Measurements from ENCODE around the gene APOO. TPM values are rescaled to one million over a fixed set of nuclear protein-coding genes. Genes with fewer than 3 reads are reported as not detected.

Gene APOO
- total and polyA plus RNA-seq, 2 of the 13 experiments (the other 11 are each of a cell fraction or from before 2014, with no cell fraction given), result 9.7 to 22.1 TPM

DNA sequence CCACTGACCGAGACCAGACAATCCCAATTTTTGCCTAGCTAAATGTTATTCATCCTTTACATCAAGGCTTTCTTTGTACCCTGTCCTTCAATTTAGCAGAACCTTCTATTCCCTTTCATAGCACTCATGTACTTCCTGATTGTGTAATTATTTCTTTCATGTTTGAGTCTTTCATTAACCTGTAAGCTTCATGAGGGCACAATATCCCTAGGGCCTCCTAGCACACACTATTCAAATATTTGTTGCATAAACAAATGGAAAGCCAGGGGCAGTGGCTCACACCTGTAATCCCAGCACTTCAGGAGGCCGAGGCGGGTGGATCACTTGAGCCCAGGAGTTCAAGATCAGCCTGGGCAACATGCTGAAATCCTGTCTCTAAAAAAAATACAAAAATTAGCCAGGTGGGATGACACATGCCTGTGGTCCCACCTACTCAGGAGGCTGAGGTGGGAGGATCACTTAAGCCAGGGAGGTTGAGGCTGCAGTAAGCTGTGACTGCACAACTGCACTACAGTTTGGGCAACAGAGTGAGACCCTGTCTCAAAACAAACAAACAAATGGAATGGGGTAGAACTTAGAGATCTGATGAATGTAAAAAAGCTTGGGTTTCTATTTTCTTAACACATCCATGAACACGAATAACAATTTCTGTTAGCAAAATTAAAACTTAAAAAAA lies 65.8 kb downstream of the APOO start (continued):
- TF ChIP-seq ZNF749 (CRISPR knock-in tag; IDR thresholded peaks at IDR 0.05; ENCODE audit: borderline replicate concordance) (no peak), ZFP36L1 (CRISPR knock-in tag; IDR thresholded peaks at IDR 0.05) (no peak), EP300 (IDR thresholded peaks at IDR 0.05; ENCODE audit: low read depth in 2 of 2, low read length in 2 of 2) (peak in 1 of 2 experiments; percentile 90; a peak in 2 of 4 replicates), EP300 (CRISPR knock-in tag; IDR thresholded peaks at IDR 0.05; ENCODE audit: borderline replicate concordance) (peak; percentile 75), TCF12 (IDR thresholded peaks at IDR 0.05) (no peak), TCF12 (CRISPR knock-in tag; IDR thresholded peaks at IDR 0.05) (no peak), GABPB1 (CRISPR knock-in tag; IDR thresholded peaks at IDR 0.05) (no peak), FOXO1 (CRISPR knock-in tag; IDR thresholded peaks at IDR 0.05) (peak; percentile 21; the same call in 1 of the 2 replicates), HNRNPL (IDR thresholded peaks at IDR 0.05; ENCODE audit: low read depth, low read length) (no peak), CCAR2 (optimal IDR thresholded peaks at IDR 0.05; ENCODE audit: low read depth, low read length) (no peak), PHB2 (IDR thresholded peaks at IDR 0.05; ENCODE audit: partially characterized antibody) (no peak), SALL2 (CRISPR knock-in tag; IDR thresholded peaks at IDR 0.05) (no peak)
- TF ChIP-seq, protein P1, sequence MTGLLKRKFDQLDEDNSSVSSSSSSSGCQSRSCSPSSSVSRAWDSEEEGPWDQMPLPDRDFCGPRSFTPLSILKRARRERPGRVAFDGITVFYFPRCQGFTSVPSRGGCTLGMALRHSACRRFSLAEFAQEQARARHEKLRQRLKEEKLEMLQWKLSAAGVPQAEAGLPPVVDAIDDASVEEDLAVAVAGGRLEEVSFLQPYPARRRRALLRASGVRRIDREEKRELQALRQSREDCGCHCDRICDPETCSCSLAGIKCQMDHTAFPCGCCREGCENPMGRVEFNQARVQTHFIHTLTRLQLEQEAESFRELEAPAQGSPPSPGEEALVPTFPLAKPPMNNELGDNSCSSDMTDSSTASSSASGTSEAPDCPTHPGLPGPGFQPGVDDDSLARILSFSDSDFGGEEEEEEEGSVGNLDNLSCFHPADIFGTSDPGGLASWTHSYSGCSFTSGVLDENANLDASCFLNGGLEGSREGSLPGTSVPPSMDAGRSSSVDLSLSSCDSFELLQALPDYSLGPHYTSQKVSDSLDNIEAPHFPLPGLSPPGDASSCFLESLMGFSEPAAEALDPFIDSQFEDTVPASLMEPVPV (CRISPR knock-in tag; IDR thresholded peaks at IDR 0.05), result no peak
- TF ChIP-seq, protein P2, sequence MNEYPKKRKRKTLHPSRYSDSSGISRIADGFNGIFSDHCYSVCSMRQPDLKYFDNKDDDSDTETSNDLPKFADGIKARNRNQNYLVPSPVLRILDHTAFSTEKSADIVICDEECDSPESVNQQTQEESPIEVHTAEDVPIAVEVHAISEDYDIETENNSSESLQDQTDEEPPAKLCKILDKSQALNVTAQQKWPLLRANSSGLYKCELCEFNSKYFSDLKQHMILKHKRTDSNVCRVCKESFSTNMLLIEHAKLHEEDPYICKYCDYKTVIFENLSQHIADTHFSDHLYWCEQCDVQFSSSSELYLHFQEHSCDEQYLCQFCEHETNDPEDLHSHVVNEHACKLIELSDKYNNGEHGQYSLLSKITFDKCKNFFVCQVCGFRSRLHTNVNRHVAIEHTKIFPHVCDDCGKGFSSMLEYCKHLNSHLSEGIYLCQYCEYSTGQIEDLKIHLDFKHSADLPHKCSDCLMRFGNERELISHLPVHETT (CRISPR knock-in tag; conservative IDR thresholded peaks at IDR 0.05), result no peak
- TF ChIP-seq, protein P3, sequence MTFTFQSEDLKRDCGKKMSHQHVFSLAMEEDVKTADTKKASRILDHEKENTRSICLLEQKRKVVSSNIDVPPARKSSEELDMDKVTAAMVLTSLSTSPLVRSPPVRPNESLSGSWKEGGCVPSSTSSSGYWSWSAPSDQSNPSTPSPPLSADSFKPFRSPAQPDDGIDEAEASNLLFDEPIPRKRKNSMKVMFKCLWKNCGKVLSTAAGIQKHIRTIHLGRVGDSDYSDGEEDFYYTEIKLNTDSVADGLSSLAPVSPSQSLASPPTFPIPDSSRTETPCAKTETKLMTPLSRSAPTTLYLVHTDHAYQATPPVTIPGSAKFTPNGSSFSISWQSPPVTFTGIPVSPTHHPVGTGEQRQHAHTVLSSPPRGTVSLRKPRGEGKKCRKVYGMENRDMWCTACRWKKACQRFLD (CRISPR knock-in tag; IDR thresholded peaks at IDR 0.05; ENCODE audit: borderline replicate concordance), result no peak
- TF ChIP-seq, protein P4, sequence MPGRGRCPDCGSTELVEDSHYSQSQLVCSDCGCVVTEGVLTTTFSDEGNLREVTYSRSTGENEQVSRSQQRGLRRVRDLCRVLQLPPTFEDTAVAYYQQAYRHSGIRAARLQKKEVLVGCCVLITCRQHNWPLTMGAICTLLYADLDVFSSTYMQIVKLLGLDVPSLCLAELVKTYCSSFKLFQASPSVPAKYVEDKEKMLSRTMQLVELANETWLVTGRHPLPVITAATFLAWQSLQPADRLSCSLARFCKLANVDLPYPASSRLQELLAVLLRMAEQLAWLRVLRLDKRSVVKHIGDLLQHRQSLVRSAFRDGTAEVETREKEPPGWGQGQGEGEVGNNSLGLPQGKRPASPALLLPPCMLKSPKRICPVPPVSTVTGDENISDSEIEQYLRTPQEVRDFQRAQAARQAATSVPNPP (CRISPR knock-in tag; IDR thresholded peaks at IDR 0.05), result no peak
- TF ChIP-seq, protein P5, sequence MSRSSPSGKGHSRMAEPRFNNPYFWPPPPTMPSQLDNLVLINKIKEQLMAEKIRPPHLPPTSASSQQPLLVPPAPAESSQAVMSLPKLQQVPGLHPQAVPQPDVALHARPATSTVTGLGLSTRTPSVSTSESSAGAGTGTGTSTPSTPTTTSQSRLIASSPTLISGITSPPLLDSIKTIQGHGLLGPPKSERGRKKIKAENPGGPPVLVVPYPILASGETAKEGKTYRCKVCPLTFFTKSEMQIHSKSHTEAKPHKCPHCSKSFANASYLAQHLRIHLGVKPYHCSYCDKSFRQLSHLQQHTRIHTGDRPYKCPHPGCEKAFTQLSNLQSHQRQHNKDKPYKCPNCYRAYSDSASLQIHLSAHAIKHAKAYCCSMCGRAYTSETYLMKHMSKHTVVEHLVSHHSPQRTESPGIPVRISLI (CRISPR knock-in tag; IDR thresholded peaks at IDR 0.05; ENCODE audit: borderline replicate concordance), result 0 out of 2 replicates have a peak, but pooled peaks have one; percentile 68
- TF ChIP-seq, protein P6, sequence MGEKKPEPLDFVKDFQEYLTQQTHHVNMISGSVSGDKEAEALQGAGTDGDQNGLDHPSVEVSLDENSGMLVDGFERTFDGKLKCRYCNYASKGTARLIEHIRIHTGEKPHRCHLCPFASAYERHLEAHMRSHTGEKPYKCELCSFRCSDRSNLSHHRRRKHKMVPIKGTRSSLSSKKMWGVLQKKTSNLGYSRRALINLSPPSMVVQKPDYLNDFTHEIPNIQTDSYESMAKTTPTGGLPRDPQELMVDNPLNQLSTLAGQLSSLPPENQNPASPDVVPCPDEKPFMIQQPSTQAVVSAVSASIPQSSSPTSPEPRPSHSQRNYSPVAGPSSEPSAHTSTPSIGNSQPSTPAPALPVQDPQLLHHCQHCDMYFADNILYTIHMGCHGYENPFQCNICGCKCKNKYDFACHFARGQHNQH (CRISPR knock-in tag; IDR thresholded peaks at IDR 0.05), result peak; percentile 59; the same call in 1 of the 2 replicates
- TF ChIP-seq, protein P7, sequence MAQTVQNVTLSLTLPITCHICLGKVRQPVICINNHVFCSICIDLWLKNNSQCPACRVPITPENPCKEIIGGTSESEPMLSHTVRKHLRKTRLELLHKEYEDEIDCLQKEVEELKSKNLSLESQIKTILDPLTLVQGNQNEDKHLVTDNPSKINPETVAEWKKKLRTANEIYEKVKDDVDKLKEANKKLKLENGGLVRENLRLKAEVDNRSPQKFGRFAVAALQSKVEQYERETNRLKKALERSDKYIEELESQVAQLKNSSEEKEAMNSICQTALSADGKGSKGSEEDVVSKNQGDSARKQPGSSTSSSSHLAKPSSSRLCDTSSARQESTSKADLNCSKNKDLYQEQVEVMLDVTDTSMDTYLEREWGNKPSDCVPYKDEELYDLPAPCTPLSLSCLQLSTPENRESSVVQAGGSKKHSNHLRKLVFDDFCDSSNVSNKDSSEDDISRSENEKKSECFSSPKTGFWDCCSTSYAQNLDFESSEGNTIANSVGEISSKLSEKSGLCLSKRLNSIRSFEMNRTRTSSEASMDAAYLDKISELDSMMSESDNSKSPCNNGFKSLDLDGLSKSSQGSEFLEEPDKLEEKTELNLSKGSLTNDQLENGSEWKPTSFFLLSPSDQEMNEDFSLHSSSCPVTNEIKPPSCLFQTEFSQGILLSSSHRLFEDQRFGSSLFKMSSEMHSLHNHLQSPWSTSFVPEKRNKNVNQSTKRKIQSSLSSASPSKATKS (CRISPR knock-in tag; IDR thresholded peaks at IDR 0.05), result no peak
